ENCODE measurements around the gene NPC1L1.

DNA sequence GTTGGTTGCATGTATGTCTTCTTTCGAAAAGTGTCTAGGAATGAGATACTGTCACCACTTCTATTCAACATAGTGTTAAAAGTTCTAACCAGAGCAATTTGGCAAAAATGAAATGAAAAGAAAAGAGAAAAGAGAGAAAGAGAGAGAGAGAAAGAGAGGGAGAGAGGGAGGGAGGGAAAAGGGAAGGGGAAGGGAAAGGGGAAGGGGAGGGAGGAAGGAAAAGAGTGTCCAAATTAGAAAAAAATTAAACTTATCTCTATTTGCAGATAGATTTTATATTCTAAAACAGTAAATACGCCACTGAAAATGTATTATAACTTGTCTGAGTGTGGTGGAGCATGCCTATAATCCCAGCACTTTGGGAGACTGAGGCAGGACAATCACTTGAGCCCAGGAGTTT is 16.4 kb upstream of the NPC1L1 start:
- TF ChIP-seq BACH1 (IDR thresholded peaks at IDR 0.05; ENCODE audit: borderline replicate concordance), result no peak
- no peak for TF ChIP-seq GABPA (IDR thresholded peaks at IDR 0.05; ENCODE audit: low read depth)
- TF ChIP-seq EZH2 (IDR thresholded peaks at IDR 0.05; ENCODE audit: borderline replicate concordance, control insufficient read depth, low read depth, low read length), result no peak
- no peak for TF ChIP-seq YBX1 (IDR thresholded peaks at IDR 0.05)
- no peak for TF ChIP-seq POLR2A (IDR thresholded peaks at IDR 0.05; ENCODE audit: low read depth, low read length)
- no peak for TF ChIP-seq HDGF (IDR thresholded peaks at IDR 0.05)
- TF ChIP-seq MAX (IDR thresholded peaks at IDR 0.05; ENCODE audit: low read depth, low read length), result no peak
- TF ChIP-seq HCFC1 (IDR thresholded peaks at IDR 0.05; ENCODE audit: low read length), result no peak
- no peak for TF ChIP-seq MEF2A (IDR thresholded peaks at IDR 0.05; ENCODE audit: insufficient read depth, low read depth, low read length)
- no peak for TF ChIP-seq CTCF (IDR thresholded peaks at IDR 0.05 in 2 of 3, conservative IDR thresholded peaks at IDR 0.05 in 1 of 3; ENCODE audit: control insufficient read depth in 2 of 3, extremely low read depth in 1 of 3, insufficient read depth in 1 of 3, low read depth in 3 of 3, low read length in 3 of 3)
- no peak for TF ChIP-seq POLR2AphosphoS5 (IDR thresholded peaks at IDR 0.05; ENCODE audit: low read length)
- no peak for TF ChIP-seq RAD21 (IDR thresholded peaks at IDR 0.05; ENCODE audit: insufficient read depth, low read depth, low read length)
